IMR-90 (cell line): ENCODE data around the gene RGS19. TPM values are rescaled to one million over a fixed set of nuclear protein-coding genes. Genes with fewer than 3 reads are reported as not detected.

Experiments
- ATAC-seq: fragments of 200-7000 bp; cut with Tn5 transposase; 2 replicates; pipeline ENCODE4 v1.9.1; 2020; ENCODE audit warnings: low read depth, mild to moderate bottlenecking, moderate library complexity
- BruUV-seq: library from RNA; stranded (reverse); fragments of 400-500 nt; replicated peaks from 2 replicates; lab custom pipeline; 2021; lab: Mats Ljungman, UMichigan
- CTCF ChIA-PET: fragments of 300-600 bp; formaldehyde crosslinking; extraction: SDS; loops from one replicate; lab custom pipeline; 2021; ENCODE audit warnings: antibody characterized with exemption; lab: Yijun Ruan, JAX
- POLR2A ChIA-PET: fragments of 300-600 bp; sonication (Branson Sonifier 250); formaldehyde crosslinking; loops from one replicate; lab custom pipeline; 2022; ENCODE audit warnings: antibody characterized with exemption; ENCODE audit not compliant: unreplicated experiment; lab: Charles Lee
- DNase-seq: peaks from one replicate; pipeline ENCODE4 v3.0.0; 2013
- H2AFZ ChIP-seq: replicated peaks from 2 replicates; pipeline ENCODE3; 2013; ENCODE audit warnings: low read length, mild to moderate bottlenecking; ENCODE audit not compliant: poor library complexity
- H2AK5ac ChIP-seq: 2 replicates; pipeline ENCODE4 v1.6.1; 2013; ENCODE audit warnings: low read depth, low read length, inconsistent platforms
- H2AK9ac ChIP-seq: replicated peaks from 2 replicates; pipeline ENCODE3; 2013; ENCODE audit warnings: mild to moderate bottlenecking, low read depth, low read length, moderate library complexity; ENCODE audit not compliant: poor library complexity
- H2BK120ac ChIP-seq: 2 replicates; pipeline ENCODE4 v1.6.1; 2013; ENCODE audit warnings: low read depth, low read length, inconsistent platforms
- H2BK15ac ChIP-seq: 3 replicates; pipeline ENCODE4 v1.6.1; 2013; ENCODE audit warnings: low read depth, low read length, inconsistent platforms
- H2BK20ac ChIP-seq: 2 replicates; pipeline ENCODE4 v1.6.1; 2013; ENCODE audit warnings: low read depth, mild to moderate bottlenecking, inconsistent platforms, low read length, moderate library complexity
- H2BK5ac ChIP-seq: 2 replicates; pipeline ENCODE4 v1.6.1; 2013; ENCODE audit warnings: mild to moderate bottlenecking, low read depth, low read length, inconsistent platforms; ENCODE audit not compliant: poor library complexity, severe bottlenecking
- H3K14ac ChIP-seq: replicated peaks from 2 replicates; pipeline ENCODE4 v1.6.1; 2013; ENCODE audit warnings: low read depth, low read length, inconsistent platforms
- H3K18ac ChIP-seq: 2 replicates; pipeline ENCODE4 v1.6.1; 2013; ENCODE audit warnings: low read depth, low read length, control low read depth
- H3K23ac ChIP-seq: 2 replicates; pipeline ENCODE4 v1.6.1; 2013; ENCODE audit warnings: low read depth, low read length, inconsistent platforms
- H3K27ac ChIP-seq: 2 replicates; pipeline ENCODE4 v1.5.1; 2013; ENCODE audit warnings: mild to moderate bottlenecking, control low read depth, low read length; ENCODE audit not compliant: insufficient read depth
- H3K27me3 ChIP-seq: 2 replicates; pipeline ENCODE4 v1.6.1; 2013; ENCODE audit warnings: low read length; ENCODE audit not compliant: control insufficient read depth, insufficient read depth
- H3K36me3 ChIP-seq: 2 replicates; pipeline ENCODE4 v1.6.1; 2013; ENCODE audit warnings: low read length, mixed read lengths; ENCODE audit not compliant: control insufficient read depth, insufficient read depth
- H3K4ac ChIP-seq: 2 replicates; pipeline ENCODE4 v1.6.1; 2013; ENCODE audit warnings: low read depth, low read length, inconsistent platforms
- H3K4me1 ChIP-seq: 2 replicates; pipeline ENCODE4 v1.6.1; 2013; ENCODE audit warnings: low read length, mixed read lengths; ENCODE audit not compliant: control insufficient read depth, insufficient read depth
- H3K4me2 ChIP-seq: 2 replicates; pipeline ENCODE4 v1.6.1; 2013; ENCODE audit warnings: low read depth, mild to moderate bottlenecking, control low read depth, low read length, moderate library complexity
- H3K4me3 ChIP-seq: 2 replicates; pipeline ENCODE4 v1.5.1; 2013; ENCODE audit warnings: low read depth, mild to moderate bottlenecking, control low read depth, low read length, moderate library complexity; ENCODE audit not compliant: insufficient read depth
- H3K56ac ChIP-seq: 2 replicates; pipeline ENCODE4 v1.6.1; 2013; ENCODE audit warnings: low read length, inconsistent platforms; ENCODE audit not compliant: insufficient read depth; ENCODE audit errors: extremely low read depth
- H3K79me1 ChIP-seq, 2 experiments: 2 replicates each; pipeline ENCODE4 v1.6.1; 2013; ENCODE audit warnings: low read length in 2 of 2, inconsistent platforms in 1 of 2, low read depth in 1 of 2
- H3K9ac ChIP-seq: 2 replicates; pipeline ENCODE4 v1.6.1; 2013; ENCODE audit warnings: low read depth, low read length, control low read depth
- H3K9me1 ChIP-seq: 2 replicates; pipeline ENCODE4 v1.6.1; 2013; ENCODE audit warnings: low read length, inconsistent platforms; ENCODE audit not compliant: insufficient read depth
- H3K9me3 ChIP-seq: 2 replicates; pipeline ENCODE4 v1.6.1; 2013; ENCODE audit warnings: low read length; ENCODE audit not compliant: control insufficient read depth, insufficient read depth
- H4K20me1 ChIP-seq: 2 replicates; pipeline ENCODE4 v1.6.1; 2013; ENCODE audit warnings: low read length, inconsistent platforms; ENCODE audit not compliant: insufficient read depth
- H4K5ac ChIP-seq: 2 replicates; pipeline ENCODE4 v1.6.1; 2013; ENCODE audit warnings: mild to moderate bottlenecking, low read depth, low read length, control low read depth
- H4K8ac ChIP-seq, 2 experiments: 2 replicates each; pipeline ENCODE4 v1.6.1; 2013; ENCODE audit warnings: low read depth in 2 of 2, low read length in 2 of 2, control low read depth in 1 of 2, inconsistent platforms in 1 of 2
- H4K91ac ChIP-seq: 2 replicates; pipeline ENCODE4 v1.6.1; 2013; ENCODE audit warnings: low read depth, low read length, inconsistent platforms; ENCODE audit not compliant: insufficient read depth
- BHLHE40 ChIP-seq: fragments of 150-350 bp; IDR thresholded peaks from 2 replicates; pipeline ENCODE4 v1.6.1; 2016; ENCODE audit warnings: mild to moderate bottlenecking, low read depth, low read length
- CEBPB ChIP-seq: IDR thresholded peaks from 2 replicates; pipeline ENCODE4 v1.6.1; 2012; ENCODE audit warnings: low read depth, low read length, improper control_type of control experiment
- CHD1 ChIP-seq: IDR thresholded peaks from 2 replicates; pipeline ENCODE4 v1.6.1; 2012; ENCODE audit warnings: low read depth, low read length, improper control_type of control experiment
- CTCF ChIP-seq: conservative IDR thresholded peaks from 2 replicates; pipeline ENCODE4 v1.5.1; 2012; ENCODE audit warnings: mild to moderate bottlenecking, low read depth, low read length, improper control_type of control experiment
- ELK1 ChIP-seq: fragments of 150-350 bp; IDR thresholded peaks from 2 replicates; pipeline ENCODE4 v1.6.1; 2016; ENCODE audit warnings: low read depth, mild to moderate bottlenecking, low read length, moderate library complexity, borderline replicate concordance
- FOS ChIP-seq: fragments of 150-350 bp; IDR thresholded peaks from 2 replicates; pipeline ENCODE4 v1.6.1; 2016; ENCODE audit warnings: low read depth, low read length
- MAFK ChIP-seq: IDR thresholded peaks from 2 replicates; pipeline ENCODE4 v1.6.1; 2012; ENCODE audit warnings: low read depth, low read length, improper control_type of control experiment
- MAZ ChIP-seq: IDR thresholded peaks from 2 replicates; pipeline ENCODE4 v1.6.1; 2012; ENCODE audit warnings: low read depth, mild to moderate bottlenecking, low read length, improper control_type of control experiment, moderate library complexity, borderline replicate concordance
- MXI1 ChIP-seq: IDR thresholded peaks from 2 replicates; pipeline ENCODE4 v1.6.1; 2012; ENCODE audit warnings: low read depth, mild to moderate bottlenecking, low read length, moderate library complexity, borderline replicate concordance
- NFE2L2 ChIP-seq: fragments of 150-350 bp; IDR thresholded peaks from 2 replicates; pipeline ENCODE4 v1.6.1; 2016; ENCODE audit warnings: low read depth, mild to moderate bottlenecking, low read length
- POLR2A ChIP-seq: IDR thresholded peaks from 2 replicates; pipeline ENCODE4 v1.6.1; 2012; ENCODE audit warnings: mild to moderate bottlenecking, low read depth, low read length
- RAD21 ChIP-seq: IDR thresholded peaks from 2 replicates; pipeline ENCODE4 v1.6.1; 2012; ENCODE audit warnings: low read length, improper control_type of control experiment
- RCOR1 ChIP-seq: IDR thresholded peaks from 2 replicates; pipeline ENCODE4 v1.6.1; 2012; ENCODE audit warnings: mild to moderate bottlenecking, low read length, improper control_type of control experiment; ENCODE audit not compliant: insufficient replicate concordance
- RFX5 ChIP-seq: IDR thresholded peaks from 2 replicates; pipeline ENCODE4 v1.8.0; 2012; ENCODE audit warnings: low read depth, mild to moderate bottlenecking, low read length, moderate library complexity
- SMC3 ChIP-seq: fragments of 150-350 bp; IDR thresholded peaks from 2 replicates; pipeline ENCODE4 v1.6.1; 2016; ENCODE audit warnings: low read depth, mild to moderate bottlenecking, antibody characterized with exemption, low read length, moderate library complexity
- USF2 ChIP-seq: fragments of 150-350 bp; IDR thresholded peaks from 2 replicates; pipeline ENCODE4 v1.6.1; 2017; ENCODE audit warnings: mild to moderate bottlenecking, antibody characterized with exemption, low read length, low read depth
- WGBS, 2 experiments: methylation state at CpG; one replicate each; pipeline versions ENCODE4 v1.1.5 to v1.1.7; 2013; ENCODE audit warnings: missing lambda C conversion rate in 2 of 2; ENCODE audit not compliant: insufficient read length in 1 of 2; ENCODE audit errors: extremely low coverage in 2 of 2; 5-methylcytosine and 5-hydroxymethylcytosine counted together
- dilution Hi-C: fragments of 300-500 bp; cut with HindIII; formaldehyde crosslinking; loops from one replicate; pipeline ENCODE4 v1.14.3; 2018; ENCODE audit warnings: low sequenced_read_pairs; ENCODE audit not compliant: unreplicated experiment
- in situ Hi-C: fragments of 300-500 bp; cut with MboI; formaldehyde crosslinking; loops from 3 replicates; pipeline ENCODE4 v1.14.3; 2019; ENCODE audit warnings: low sequenced_read_pairs, inconsistent platforms, mixed read lengths
- intact Hi-C: fragments of 100-400 bp; cut with micrococcal nuclease; formaldehyde crosslinking; loops from 2 replicates; pipeline ENCODE4 v1.10.0; 2022
- polyA plus RNA-seq, 3 experiments: library from polyadenylated mRNA; depleted of rRNA; stranded (reverse); fragments of >200 nt; gene quantifications; 2 replicates each; pipeline ENCODE4 v1.2.3, GENCODE V29; 2012; ENCODE audit warnings: low replicate concordance in 1 of 3
- total RNA-seq: library from RNA; depleted of rRNA; stranded (reverse); fragments of >200 nt; gene quantifications from 2 replicates; pipeline ENCODE4 v1.2.3, GENCODE V29; 2012

The RGS19 gene
- total and polyA plus RNA-seq, 2 of the 4 experiments (the other 2 are of a cell fraction): 7.7 to 17.5 TPM

GRCh38 chr20:64067733-64068307 lies 11.5 kb downstream of the RGS19 start:
- peaks cover 11% of the 10 kb centered on the region; the same call in 1 of the 2 replicates for H3K36me3 ChIP-seq
- dilution Hi-C loops (no loop called here), intact Hi-C loops (no loop called here), in situ Hi-C loops (no loop called here)
- ChIA-PET CTCF (no interaction called here), POLR2A (no interaction called here)
- no peak overlapping the region for H2AFZ ChIP-seq
- peaks cover 13% of the 10 kb centered on the region for H3K9me1 ChIP-seq
- H2AK5ac ChIP-seq: no peak overlapping the region
- ATAC-seq (no peak), DNase-seq (no peak)
- no peaks in the 10 kb centered on the region for H3K9me3 ChIP-seq
- no peaks in the 10 kb centered on the region for H3K27me3 ChIP-seq
- no peak overlapping the region for H4K91ac ChIP-seq
- no peak overlapping the region for H2BK120ac ChIP-seq
- no TSS peak for BruUV-seq
- no peak overlapping the region for H2BK20ac ChIP-seq
- no peak overlapping the region for H3K56ac ChIP-seq
- H4K20me1 ChIP-seq: peaks cover 15% of the 10 kb centered on the region
- no peak overlapping the region for H3K4me3 ChIP-seq
- no peak overlapping the region for H2BK5ac ChIP-seq
- no peak overlapping the region for H3K4me2 ChIP-seq
- H3K18ac ChIP-seq: no peak overlapping the region
- no peak overlapping the region for H3K23ac ChIP-seq
- H4K8ac ChIP-seq: no peak overlapping the region
- H2AK9ac ChIP-seq: peak overlapping the region; percentile 81
- H4K5ac ChIP-seq: no peak overlapping the region
- no peak overlapping the region for H3K9ac ChIP-seq
- no peak overlapping the region for H3K14ac ChIP-seq
- H3K79me1 ChIP-seq: peaks cover 7 to 31% of the 10 kb centered on the region in 2 experiments; a peak in 3 of 4 replicates
- 86% methylated on average over 7 of the region's 12 CpGs; no CpG with 5 or more reads in 1 of the 2 experiments for WGBS, 2 experiments
- TF ChIP-seq SMC3: no peak
- TF ChIP-seq RAD21: no peak
- TF ChIP-seq MAZ: no peak
- TF ChIP-seq POLR2A: no peak
- no peak for TF ChIP-seq ELK1
- TF ChIP-seq BHLHE40: no peak
- no peak for TF ChIP-seq MAFK
- no peak for TF ChIP-seq RFX5
- TF ChIP-seq USF2: no peak
- TF ChIP-seq MXI1: no peak
- TF ChIP-seq NFE2L2: no peak
- TF ChIP-seq CHD1: no peak
- TF ChIP-seq CTCF: no peak
- TF ChIP-seq CEBPB: no peak
- no peak for TF ChIP-seq RCOR1
- TF ChIP-seq FOS: no peak
- H3K27ac ChIP-seq: no peak overlapping the region
- H3K4ac ChIP-seq: no peak overlapping the region
- peaks cover 20% of the 10 kb centered on the region for H3K4me1 ChIP-seq
- no peak overlapping the region for H2BK15ac ChIP-seq
